ENCODE results near the gene GALNT2.

The GALNT2 gene

GRCh38 chr1:230235876-230236275 is 168.8 kb downstream of the GALNT2 start:
- no peak for TF ChIP-seq CTCF (IDR thresholded peaks at IDR 0.05)
- H3K4me2 ChIP-seq (ENCODE audit: low read length): peak overlapping the region; percentile 36

GRCh38 chr1:230236301-230237008 is 169.4 kb downstream of the GALNT2 start:
- Histone ChIP-seq H3K79me2 (no peaks in the 10 kb centered on the region), H3K4me2 (ENCODE audit: low read length) (peak overlapping the region; percentile 36), H3K36me3 (ENCODE audit: control insufficient read depth, insufficient read depth, low read length) (no peaks in the 10 kb centered on the region), H3K4me3 (ENCODE audit: low read depth, low read length) (no peak overlapping the region), H3K27me3 (ENCODE audit: control insufficient read depth, insufficient read depth, low read length) (no peaks in the 10 kb centered on the region), H3K9me3 (ENCODE audit: control insufficient read depth, low read length) (no peaks in the 10 kb centered on the region), H3K27ac (no peak overlapping the region), H3K4me1 (peaks cover 2% of the 10 kb centered on the region), H2AFZ (no peak overlapping the region), H3K9ac (no peak overlapping the region)
- TF ChIP-seq CTCF (IDR thresholded peaks at IDR 0.05): no peak

More at GRCh38 chr1:230235876-230236275, 168.8 kb downstream of the GALNT2 start:
- Histone ChIP-seq H3K36me3 (ENCODE audit: control insufficient read depth, insufficient read depth, low read length) (no peaks in the 10 kb centered on the region), H3K27me3 (ENCODE audit: control insufficient read depth, insufficient read depth, low read length) (no peaks in the 10 kb centered on the region), H2AFZ (no peak overlapping the region), H3K9ac (no peak overlapping the region), H3K79me2 (no peaks in the 10 kb centered on the region), H3K9me3 (ENCODE audit: control insufficient read depth, low read length) (no peaks in the 10 kb centered on the region), H3K4me1 (peaks cover 2% of the 10 kb centered on the region), H3K27ac (no peak overlapping the region), H3K4me3 (ENCODE audit: low read depth, low read length) (no peak overlapping the region)

GRCh38 chr1:230237009-230237370 is 170.0 kb downstream of the GALNT2 start:
- H3K36me3 ChIP-seq (ENCODE audit: control insufficient read depth, insufficient read depth, low read length): no peaks in the 10 kb centered on the region
- H3K4me2 ChIP-seq (ENCODE audit: low read length): no peak overlapping the region
- H3K9ac ChIP-seq: no peak overlapping the region
- no peaks in the 10 kb centered on the region for H3K79me2 ChIP-seq
- no peak overlapping the region for H3K27ac ChIP-seq
- H3K4me1 ChIP-seq: peaks cover 2% of the 10 kb centered on the region
- no peak overlapping the region for H3K4me3 ChIP-seq (ENCODE audit: low read depth, low read length)
- H3K27me3 ChIP-seq (ENCODE audit: control insufficient read depth, insufficient read depth, low read length): no peaks in the 10 kb centered on the region
- no peak for TF ChIP-seq CTCF (IDR thresholded peaks at IDR 0.05)
- no peak overlapping the region for H2AFZ ChIP-seq
- no peaks in the 10 kb centered on the region for H3K9me3 ChIP-seq (ENCODE audit: control insufficient read depth, low read length)

GRCh38 chr1:230237805-230238204 is 170.8 kb downstream of the GALNT2 start:
- H3K27ac ChIP-seq: no peak overlapping the region
- H2AFZ ChIP-seq: no peak overlapping the region
- no peak overlapping the region for H3K4me2 ChIP-seq (ENCODE audit: low read length)
- TF ChIP-seq CTCF (IDR thresholded peaks at IDR 0.05): no peak
- no peaks in the 10 kb centered on the region for H3K27me3 ChIP-seq (ENCODE audit: control insufficient read depth, insufficient read depth, low read length)
- H3K79me2 ChIP-seq: no peaks in the 10 kb centered on the region
- H3K9ac ChIP-seq: no peak overlapping the region
- no peaks in the 10 kb centered on the region for H3K36me3 ChIP-seq (ENCODE audit: control insufficient read depth, insufficient read depth, low read length)
- peaks cover 2% of the 10 kb centered on the region for H3K4me1 ChIP-seq
- no peak overlapping the region for H3K4me3 ChIP-seq (ENCODE audit: low read depth, low read length)
- H3K9me3 ChIP-seq (ENCODE audit: control insufficient read depth, low read length): no peaks in the 10 kb centered on the region

Data from parathyroid adenoma (tissue), 2 donors.